Upper lobe of left lung (tissue), 4 donors: ENCODE results near the gene KSR2.

ENCODE experiments used
- EP300 ChIP-seq, 4 donors: sonication (generic); formaldehyde crosslinking; IDR thresholded peaks; one replicate each; pipeline ENCODE4 v1.5.1; 2017; ENCODE audit warnings: antibody characterized with exemption in 4 of 4, control low read depth in 2 of 4
- POLR2A ChIP-seq, 4 donors: fragments of 450-650 bp; IDR thresholded peaks; one replicate each; pipeline ENCODE4 v1.5.1; 2016 to 2017; ENCODE audit warnings: antibody characterized with exemption in 4 of 4, mild to moderate bottlenecking in 2 of 4
- POLR2AphosphoS5 ChIP-seq, 2 donors: sonication (generic); formaldehyde crosslinking; IDR thresholded peaks; one replicate each; pipeline ENCODE4 v1.5.1; 2017; ENCODE audit warnings: antibody characterized with exemption in 2 of 2
- TF ChIP-seq, protein P1 (sequence below), 6 experiments: fragments of 450-650 bp in 4 of 6; fragments of 200-600 bp in 2 of 6; sonication (generic) in 2 of 6; IDR thresholded peaks; one replicate each; pipeline ENCODE4 v1.5.1; 2016 to 2019; ENCODE audit warnings: antibody characterized with exemption in 6 of 6

DNA sequence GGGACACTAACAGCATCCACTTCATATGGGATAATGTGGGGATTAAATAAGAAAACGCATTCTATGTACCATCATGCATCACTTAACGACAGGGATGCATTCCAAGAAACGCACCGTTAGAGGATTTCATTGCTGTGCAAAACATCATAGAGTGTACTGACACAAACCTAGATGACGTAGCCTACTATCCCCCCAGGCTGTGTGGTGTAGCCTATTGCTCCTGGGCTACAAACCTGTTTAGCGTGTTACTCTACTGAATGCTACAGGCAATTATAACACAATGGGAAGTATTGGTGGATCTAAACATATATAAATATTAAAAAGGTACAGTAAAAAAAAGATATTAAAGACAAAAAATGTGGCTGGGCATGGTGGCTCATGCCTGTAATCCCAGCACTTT is 230.6 kb downstream of the KSR2 start:
- TF ChIP-seq, protein P1, sequence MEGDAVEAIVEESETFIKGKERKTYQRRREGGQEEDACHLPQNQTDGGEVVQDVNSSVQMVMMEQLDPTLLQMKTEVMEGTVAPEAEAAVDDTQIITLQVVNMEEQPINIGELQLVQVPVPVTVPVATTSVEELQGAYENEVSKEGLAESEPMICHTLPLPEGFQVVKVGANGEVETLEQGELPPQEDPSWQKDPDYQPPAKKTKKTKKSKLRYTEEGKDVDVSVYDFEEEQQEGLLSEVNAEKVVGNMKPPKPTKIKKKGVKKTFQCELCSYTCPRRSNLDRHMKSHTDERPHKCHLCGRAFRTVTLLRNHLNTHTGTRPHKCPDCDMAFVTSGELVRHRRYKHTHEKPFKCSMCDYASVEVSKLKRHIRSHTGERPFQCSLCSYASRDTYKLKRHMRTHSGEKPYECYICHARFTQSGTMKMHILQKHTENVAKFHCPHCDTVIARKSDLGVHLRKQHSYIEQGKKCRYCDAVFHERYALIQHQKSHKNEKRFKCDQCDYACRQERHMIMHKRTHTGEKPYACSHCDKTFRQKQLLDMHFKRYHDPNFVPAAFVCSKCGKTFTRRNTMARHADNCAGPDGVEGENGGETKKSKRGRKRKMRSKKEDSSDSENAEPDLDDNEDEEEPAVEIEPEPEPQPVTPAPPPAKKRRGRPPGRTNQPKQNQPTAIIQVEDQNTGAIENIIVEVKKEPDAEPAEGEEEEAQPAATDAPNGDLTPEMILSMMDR (IDR thresholded peaks at IDR 0.05), result no peak
- TF ChIP-seq POLR2A (IDR thresholded peaks at IDR 0.05) (no peak), POLR2AphosphoS5 (IDR thresholded peaks at IDR 0.05) (no peak), EP300 (IDR thresholded peaks at IDR 0.05) (no peak)
